Gastrocnemius medialis (tissue), 4 donors: ENCODE data around the gene LCLAT1. TPM values are rescaled to one million over a fixed set of nuclear protein-coding genes. Genes with fewer than 3 reads are reported as not detected.
A peak's percentile ranks its signal among the peaks of the same experiment; 100 is the strongest.

Source experiments
- ATAC-seq, 2 donors: fragments of 150-250 bp; one replicate each; pipeline ENCODE4 v1.9.1; 2016
- DNase-seq, 2 donors: peaks; one replicate each; pipeline ENCODE4 v3.0.0-alpha.2; 2019
- H3K27ac ChIP-seq, 4 donors: fragments of 200-600 bp; sonication (generic); 1 replicate in 1 of 4; 2 replicates in 3 of 4; pipeline ENCODE4 v1.5.1; 2016 to 2018; ENCODE audit warnings: mild to moderate bottlenecking in 2 of 4, moderate library complexity in 1 of 4
- H3K27me3 ChIP-seq, 3 donors: fragments of 200-600 bp; sonication (generic) in 2 of 3; 1 replicate in 1 of 3; 2 replicates in 2 of 3; pipeline versions ENCODE4 v1.5.1 to v1.6.0; 2016 to 2019; ENCODE audit warnings: mild to moderate bottlenecking in 1 of 3, moderate library complexity in 1 of 3
- H3K36me3 ChIP-seq, 2 donors: fragments of 200-600 bp; sonication (generic) in 1 of 2; one replicate each; pipeline ENCODE4 v1.5.1; 2017 to 2018
- H3K4me1 ChIP-seq, 2 donors: fragments of 200-600 bp; sonication (generic) in 1 of 2; one replicate each; pipeline ENCODE4 v1.5.1; 2016 to 2017; ENCODE audit warnings: mild to moderate bottlenecking in 2 of 2
- H3K4me3 ChIP-seq, 4 donors: fragments of 200-600 bp; sonication (generic) in 3 of 4; 1 replicate in 1 of 4; 2 replicates in 3 of 4; pipeline ENCODE4 v1.5.1; 2016 to 2019; ENCODE audit warnings: mild to moderate bottlenecking in 2 of 4
- H3K9me3 ChIP-seq, 3 donors: fragments of 200-600 bp; sonication (generic) in 2 of 3; 1 replicate in 1 of 3; 2 replicates in 2 of 3; pipeline ENCODE4 v1.5.1; 2016 to 2019
- POLR2A ChIP-seq, 2 donors: fragments of 450-650 bp; IDR thresholded peaks; one replicate each; pipeline ENCODE4 v1.6.1; 2017; ENCODE audit warnings: antibody characterized with exemption in 2 of 2, mild to moderate bottlenecking in 2 of 2, moderate library complexity in 2 of 2
- in situ Hi-C, 4 donors: fragments of 200-750 bp; cut with MboI; loops; one replicate each; pipeline versions ENCODE4 v1.15.0 to v1.8.0; 2017; ENCODE audit warnings: low sequenced_read_pairs in 4 of 4
- intact Hi-C: fragments of 100-400 bp; cut with DNase I; formaldehyde crosslinking; loops from one replicate; pipeline ENCODE4 v1.15.1; 2023; ENCODE audit warnings: low total_unique reads
- total RNA-seq, 4 donors: library from RNA; depleted of rRNA; stranded (reverse); fragments of >200 nt; gene quantifications; one replicate each; pipeline versions ENCODE4 v1.1.0 to v1.2.3, GENCODE V29; 2016
- TF ChIP-seq, protein P1 (sequence below), 5 experiments: fragments of 450-650 bp in 3 of 5; fragments of 200-600 bp in 2 of 5; sonication (generic) in 2 of 5; IDR thresholded peaks in 4 of 5; conservative IDR thresholded peaks in 1 of 5; 1 replicate in 4 of 5; 2 replicates in 1 of 5; pipeline ENCODE4 v1.5.1; 2016 to 2019; ENCODE audit warnings: antibody characterized with exemption in 5 of 5, mild to moderate bottlenecking in 3 of 5, moderate library complexity in 3 of 5

The LCLAT1 gene
- total RNA-seq, 4 donors from 2014 or later, result 4.3 to 14.5 (median 11.3) TPM

DNA sequence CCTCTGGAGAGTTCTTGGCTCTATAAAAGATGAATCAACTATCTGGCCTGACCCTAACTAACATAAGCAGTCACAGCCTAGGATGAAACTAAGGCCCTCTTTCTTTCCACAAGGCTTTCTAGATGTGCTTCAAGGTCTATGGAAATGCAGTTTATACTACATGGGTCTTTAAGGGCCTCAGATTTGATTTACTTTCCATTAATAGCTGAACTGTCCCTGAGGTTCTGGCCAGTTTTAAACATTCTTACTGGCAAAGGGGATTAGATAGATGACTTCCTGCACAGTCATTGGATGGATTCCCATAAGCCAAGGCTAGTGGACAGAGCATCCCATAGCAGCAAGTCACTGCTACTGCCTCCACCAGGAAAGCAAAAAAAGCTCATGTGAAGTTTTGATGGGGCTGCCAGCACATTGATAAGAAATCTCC, 38.1 kb upstream of the LCLAT1 start:
- Histone ChIP-seq H3K36me3 (no peaks in the 10 kb centered on the region), H3K27ac (no peak overlapping the region), H3K27me3 (no peaks in the 10 kb centered on the region), H3K4me1 (peaks cover 20 to 28% of the 10 kb centered on the region in 2 donors), H3K9me3 (no peaks in the 10 kb centered on the region), H3K4me3 (no peak overlapping the region)
- ATAC-seq (no peak), DNase-seq (no peak)
- TF ChIP-seq, protein P1, sequence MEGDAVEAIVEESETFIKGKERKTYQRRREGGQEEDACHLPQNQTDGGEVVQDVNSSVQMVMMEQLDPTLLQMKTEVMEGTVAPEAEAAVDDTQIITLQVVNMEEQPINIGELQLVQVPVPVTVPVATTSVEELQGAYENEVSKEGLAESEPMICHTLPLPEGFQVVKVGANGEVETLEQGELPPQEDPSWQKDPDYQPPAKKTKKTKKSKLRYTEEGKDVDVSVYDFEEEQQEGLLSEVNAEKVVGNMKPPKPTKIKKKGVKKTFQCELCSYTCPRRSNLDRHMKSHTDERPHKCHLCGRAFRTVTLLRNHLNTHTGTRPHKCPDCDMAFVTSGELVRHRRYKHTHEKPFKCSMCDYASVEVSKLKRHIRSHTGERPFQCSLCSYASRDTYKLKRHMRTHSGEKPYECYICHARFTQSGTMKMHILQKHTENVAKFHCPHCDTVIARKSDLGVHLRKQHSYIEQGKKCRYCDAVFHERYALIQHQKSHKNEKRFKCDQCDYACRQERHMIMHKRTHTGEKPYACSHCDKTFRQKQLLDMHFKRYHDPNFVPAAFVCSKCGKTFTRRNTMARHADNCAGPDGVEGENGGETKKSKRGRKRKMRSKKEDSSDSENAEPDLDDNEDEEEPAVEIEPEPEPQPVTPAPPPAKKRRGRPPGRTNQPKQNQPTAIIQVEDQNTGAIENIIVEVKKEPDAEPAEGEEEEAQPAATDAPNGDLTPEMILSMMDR (IDR thresholded peaks at IDR 0.05 in 4 of 5, conservative IDR thresholded peaks at IDR 0.05 in 1 of 5), result no peak
- no peak for TF ChIP-seq POLR2A (IDR thresholded peaks at IDR 0.05)
- intact Hi-C loops, result loop anchor here (5.0 to 10.0 kb wide), 2 partner anchors 174 to 232 kb away; partner anchors contain the start of gene LBH
- in situ Hi-C loops, result no loop called here

- no peaks in the 10 kb centered on the region for H3K36me3 ChIP-seq
- H3K27me3 ChIP-seq, result no peaks in the 10 kb centered on the region
- intact Hi-C loops, result no loop called here
- in situ Hi-C loops, result no loop called here
- H3K4me3 ChIP-seq, result no peak overlapping the region
- H3K4me1 ChIP-seq, result peaks cover 19 to 20% of the 10 kb centered on the region in 2 donors
- no peaks in the 10 kb centered on the region for H3K9me3 ChIP-seq
- no peak overlapping the region for H3K27ac ChIP-seq
- TF ChIP-seq, protein P1 (IDR thresholded peaks at IDR 0.05 in 4 of 5, conservative IDR thresholded peaks at IDR 0.05 in 1 of 5), result no peak
- no peak for TF ChIP-seq POLR2A (IDR thresholded peaks at IDR 0.05)
- no peak for ATAC-seq
- no peak for DNase-seq
These were observed 36.8 kb upstream of the LCLAT1 start for GRCh38 chr2:30410217-30410616.

DNA sequence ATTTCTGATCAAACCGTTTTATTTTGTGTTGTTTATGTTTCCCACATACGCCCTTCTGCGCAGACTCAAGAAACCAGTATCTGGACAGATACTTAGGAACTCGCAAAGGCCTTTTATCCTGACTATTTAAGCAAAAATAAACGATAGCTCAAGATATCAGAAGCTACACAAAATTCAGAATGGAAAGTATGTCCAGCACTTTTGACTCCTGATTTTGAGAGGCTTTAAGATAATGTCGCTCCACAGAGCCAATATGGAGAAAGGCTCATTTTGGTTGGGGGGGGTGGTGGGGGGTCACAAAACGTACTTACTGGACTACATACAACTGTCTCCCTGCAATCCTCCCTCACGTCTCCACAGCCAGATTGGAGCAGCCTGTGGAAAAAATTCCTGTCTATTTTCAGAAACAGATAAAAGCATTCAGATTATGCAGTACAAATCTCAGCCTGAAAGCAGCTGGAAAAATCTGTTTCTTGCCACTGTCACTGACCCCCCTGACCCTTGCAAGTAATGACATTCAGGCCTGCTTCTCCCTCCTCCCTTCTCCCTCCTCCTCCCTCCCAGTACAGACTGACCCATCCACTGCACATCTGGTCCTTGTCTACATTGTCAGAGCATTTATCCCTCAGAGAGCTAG, 34.9 kb upstream of the LCLAT1 start:
- peak; percentile 14 to 18 for DNase-seq
- no peaks in the 10 kb centered on the region for H3K36me3 ChIP-seq
- H3K27ac ChIP-seq, result peak overlapping the region in 3 of 4 donors; percentile 3 to 43 (median 14)
- peaks cover 17 to 18% of the 10 kb centered on the region in 2 donors for H3K4me1 ChIP-seq
- ATAC-seq, result peak; percentile 24 to 28
- intact Hi-C loops (no loop called here), in situ Hi-C loops (no loop called here)
- no peaks in the 10 kb centered on the region for H3K27me3 ChIP-seq
- H3K4me3 ChIP-seq, result no peak overlapping the region
- TF ChIP-seq POLR2A (IDR thresholded peaks at IDR 0.05), result no peak
- TF ChIP-seq, protein P1 (IDR thresholded peaks at IDR 0.05 in 4 of 5, conservative IDR thresholded peaks at IDR 0.05 in 1 of 5), result no peak
- no peaks in the 10 kb centered on the region for H3K9me3 ChIP-seq

GRCh38 chr2:30412684-30413570, 34.1 kb upstream of the LCLAT1 start:
- in situ Hi-C loops (no loop called here), intact Hi-C loops (no loop called here)

More at GRCh38 chr2:30412684-30413570, 34.1 kb upstream of the LCLAT1 start:
- Histone ChIP-seq H3K27ac (peak overlapping the region in 3 of 4 donors; percentile 11 to 43 (median 14)), H3K4me1 (peaks cover 13 to 16% of the 10 kb centered on the region in 2 donors), H3K4me3 (no peak overlapping the region), H3K36me3 (no peaks in the 10 kb centered on the region), H3K9me3 (no peaks in the 10 kb centered on the region), H3K27me3 (no peaks in the 10 kb centered on the region)
- no peak for DNase-seq
- no peak for TF ChIP-seq POLR2A (IDR thresholded peaks at IDR 0.05)
- TF ChIP-seq, protein P1 (IDR thresholded peaks at IDR 0.05 in 4 of 5, conservative IDR thresholded peaks at IDR 0.05 in 1 of 5), result no peak
- ATAC-seq, result no peak
